NCI-H82 treated with DMSO at 0.1 percent for 48 hours (cell line): Measurements from ENCODE around the gene PALLD.

Experiments
- DNase-seq: peaks from one replicate; lab custom pipeline; 2025; ENCODE audit not compliant: unreplicated experiment; lab: John Stamatoyannopoulos, UW

PALLD gene

GRCh38 chr4:168811786-168812651 lies 315.2 kb downstream of the PALLD start:
- DNase-seq = no peak

GRCh38 chr4:168812806-168813205 lies 316.0 kb downstream of the PALLD start:
- DNase-seq = no peak

- no peak for DNase-seq
Observed at GRCh38 chr4:168813890-168814289, 317.0 kb downstream of the PALLD start.

GRCh38 chr4:168815379-168816345 lies 318.8 kb downstream of the PALLD start:
- DNase-seq = no peak

GRCh38 chr4:168817370-168817769 lies 320.5 kb downstream of the PALLD start:
- DNase-seq = no peak

GRCh38 chr4:168822481-168822880 lies 325.6 kb downstream of the PALLD start:
- no peak for DNase-seq

GRCh38 chr4:168825975-168826374 lies 329.1 kb downstream of the PALLD start:
- no peak for DNase-seq

GRCh38 chr4:168826620-168827019 lies 329.8 kb downstream of the PALLD start:
- no peak for DNase-seq

- DNase-seq = no peak
Observed at GRCh38 chr4:168830777-168831512, 334.1 kb downstream of the PALLD start.

GRCh38 chr4:168831585-168831918 lies 334.7 kb downstream of the PALLD start:
- DNase-seq = no peak

- no peak for DNase-seq
Observed at GRCh38 chr4:168831919-168832762, 335.3 kb downstream of the PALLD start.

- DNase-seq = no peak
Observed at GRCh38 chr4:168832763-168833575, 336.1 kb downstream of the PALLD start.

- DNase-seq = no peak
Observed at GRCh38 chr4:168833881-168834280, 337.0 kb downstream of the PALLD start.

GRCh38 chr4:168835880-168836454 lies 339.1 kb downstream of the PALLD start:
- no peak for DNase-seq

- no peak for DNase-seq
Observed at GRCh38 chr4:168836490-168836889, 339.6 kb downstream of the PALLD start.

- no peak for DNase-seq
Observed at GRCh38 chr4:168837922-168838321, 341.1 kb downstream of the PALLD start.

GRCh38 chr4:168839758-168840391 lies 343.0 kb downstream of the PALLD start:
- DNase-seq = no peak

GRCh38 chr4:168840392-168840763 lies 343.5 kb downstream of the PALLD start:
- no peak for DNase-seq
